KOPT-K1 (cell line): ENCODE results near the gene VPREB1.

ENCODE experiments used
- H3K27ac ChIP-seq: fragments of 200-600 bp; sonication (generic); 2 replicates; pipeline ENCODE4 v1.5.1; 2016; ENCODE audit warnings: antibody characterized with exemption, mild to moderate bottlenecking, low read depth, low read length; ENCODE audit not compliant: poor library complexity, severe bottlenecking
- H3K36me3 ChIP-seq: fragments of 200-600 bp; sonication (generic); 2 replicates; pipeline ENCODE4 v1.5.1; 2017; ENCODE audit warnings: antibody characterized with exemption, mild to moderate bottlenecking, low read length, moderate library complexity; ENCODE audit not compliant: insufficient read depth
- H3K9me3 ChIP-seq: fragments of 200-600 bp; sonication (generic); 2 replicates; pipeline ENCODE4 v1.5.1; 2017; ENCODE audit warnings: antibody characterized with exemption, low read length, mild to moderate bottlenecking; ENCODE audit not compliant: insufficient read depth, poor library complexity, severe bottlenecking

VPREB1 gene, protein sequence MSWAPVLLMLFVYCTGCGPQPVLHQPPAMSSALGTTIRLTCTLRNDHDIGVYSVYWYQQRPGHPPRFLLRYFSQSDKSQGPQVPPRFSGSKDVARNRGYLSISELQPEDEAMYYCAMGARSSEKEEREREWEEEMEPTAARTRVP

DNA sequence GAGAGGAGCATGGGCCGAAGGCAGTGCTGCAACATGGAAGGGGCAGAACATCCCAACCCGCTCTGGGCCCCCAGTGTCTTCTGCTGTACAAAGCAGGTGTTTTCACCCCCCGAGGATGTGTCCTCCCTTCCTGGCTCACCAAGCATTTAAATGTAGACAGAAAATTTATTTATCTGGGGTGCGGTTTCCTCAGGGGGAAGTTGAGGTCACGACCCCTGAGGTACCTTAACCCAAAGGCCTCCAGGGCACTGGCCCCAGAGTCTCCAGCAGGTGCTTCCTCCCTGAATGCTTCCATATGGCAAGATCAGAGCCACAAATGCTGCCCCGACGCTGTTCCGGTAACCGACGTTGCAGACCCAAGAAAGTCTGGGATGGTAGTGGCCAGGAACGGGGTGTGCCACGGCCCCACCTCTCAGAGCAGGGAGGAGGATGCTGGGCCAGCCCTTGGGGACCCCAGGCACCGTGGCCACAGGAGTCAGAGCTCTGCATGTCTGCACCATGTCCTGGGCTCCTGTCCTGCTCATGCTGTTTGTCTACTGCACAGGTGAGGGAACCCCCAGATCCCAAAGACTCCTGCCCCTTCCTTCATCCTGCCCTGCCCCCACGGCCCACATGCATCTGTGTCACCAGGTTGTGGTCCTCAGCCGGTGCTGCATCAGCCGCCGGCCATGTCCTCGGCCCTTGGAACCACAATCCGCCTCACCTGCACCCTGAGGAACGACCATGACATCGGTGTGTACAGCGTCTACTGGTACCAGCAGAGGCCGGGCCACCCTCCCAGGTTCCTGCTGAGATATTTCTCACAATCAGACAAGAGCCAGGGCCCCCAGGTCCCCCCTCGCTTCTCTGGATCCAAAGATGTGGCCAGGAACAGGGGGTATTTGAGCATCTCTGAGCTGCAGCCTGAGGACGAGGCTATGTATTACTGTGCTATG is at the start of gene VPREB1:
Gene VPREB1, plus strand, starts transcription at position 471 of the 935 bp plus-strand sequence. Its CDS starts 28 bp downstream, at position 499.
- Histone ChIP-seq H3K27ac (peak within 1 kb of the TSS; percentile 97), H3K9me3 (no peaks in the 10 kb centered on the region)

GRCh38 chr22:22194931-22195264 is 49.7 kb upstream of the VPREB1 start:
- H3K36me3 ChIP-seq = no peaks in the 10 kb centered on the region
- no peak overlapping the region for H3K27ac ChIP-seq
- H3K9me3 ChIP-seq = no peaks in the 10 kb centered on the region

More for the DNA sequence above, at the start of gene VPREB1:
- H3K36me3 ChIP-seq = no peaks in the 10 kb centered on the region

DNA sequence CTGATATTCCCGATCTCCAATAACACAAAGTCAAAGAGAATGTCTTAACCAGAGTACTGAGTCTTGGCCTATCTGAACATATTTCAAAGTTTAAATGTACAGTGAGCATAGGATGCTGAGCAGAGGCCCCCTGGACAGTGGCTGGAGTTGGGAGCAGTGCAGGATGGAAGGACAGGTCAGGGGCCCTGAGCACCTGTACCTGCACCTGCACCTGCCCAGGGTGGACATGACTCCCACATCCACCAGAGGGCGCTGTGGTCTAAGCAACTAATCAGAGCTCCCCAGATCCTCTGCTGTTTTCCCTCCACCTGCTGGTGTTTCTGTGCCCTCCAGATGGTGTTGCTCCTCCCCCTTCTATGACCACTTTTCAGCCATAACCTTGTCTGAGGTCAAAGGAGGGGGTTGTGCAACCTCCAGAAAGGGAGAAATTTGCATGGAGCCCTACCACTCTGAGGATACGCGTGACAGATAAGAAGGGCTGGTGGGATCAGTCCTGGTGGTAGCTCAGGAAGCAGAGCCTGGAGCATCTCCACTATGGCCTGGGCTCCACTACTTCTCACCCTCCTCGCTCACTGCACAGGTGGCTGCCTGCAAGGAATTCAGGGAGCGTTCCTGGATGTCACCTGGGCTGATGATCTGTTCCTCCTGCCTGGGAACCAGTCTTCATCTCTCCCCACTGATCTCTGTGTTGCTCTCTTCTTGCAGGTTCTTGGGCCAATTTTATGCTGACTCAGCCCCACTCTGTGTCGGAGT is 49.1 kb upstream of the VPREB1 start:
- no peaks in the 10 kb centered on the region for H3K9me3 ChIP-seq
- no peak overlapping the region for H3K27ac ChIP-seq
- H3K36me3 ChIP-seq = no peaks in the 10 kb centered on the region

DNA sequence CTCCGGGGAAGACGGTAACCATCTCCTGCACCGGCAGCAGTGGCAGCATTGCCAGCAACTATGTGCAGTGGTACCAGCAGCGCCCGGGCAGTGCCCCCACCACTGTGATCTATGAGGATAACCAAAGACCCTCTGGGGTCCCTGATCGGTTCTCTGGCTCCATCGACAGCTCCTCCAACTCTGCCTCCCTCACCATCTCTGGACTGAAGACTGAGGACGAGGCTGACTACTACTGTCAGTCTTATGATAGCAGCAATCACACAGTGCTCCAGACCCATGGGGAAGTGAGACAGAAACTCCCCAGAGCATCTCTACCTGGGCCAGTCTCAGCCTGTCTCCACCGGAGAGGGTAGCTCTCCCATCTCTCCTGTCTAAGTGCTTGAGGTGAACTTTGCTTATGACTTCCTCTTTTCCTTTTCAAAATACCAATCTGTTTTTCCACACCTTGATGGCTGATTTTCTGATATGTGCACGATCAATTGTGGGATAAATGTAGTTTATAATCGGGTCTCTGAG is 48.5 kb upstream of the VPREB1 start:
- H3K27ac ChIP-seq = no peak overlapping the region
- H3K9me3 ChIP-seq = no peaks in the 10 kb centered on the region
- no peaks in the 10 kb centered on the region for H3K36me3 ChIP-seq

- H3K9me3 ChIP-seq = no peaks in the 10 kb centered on the region
- no peak overlapping the region for H3K27ac ChIP-seq
- no peaks in the 10 kb centered on the region for H3K36me3 ChIP-seq
These were observed 47.6 kb upstream of the VPREB1 start for GRCh38 chr22:22196833-22197477.

DNA sequence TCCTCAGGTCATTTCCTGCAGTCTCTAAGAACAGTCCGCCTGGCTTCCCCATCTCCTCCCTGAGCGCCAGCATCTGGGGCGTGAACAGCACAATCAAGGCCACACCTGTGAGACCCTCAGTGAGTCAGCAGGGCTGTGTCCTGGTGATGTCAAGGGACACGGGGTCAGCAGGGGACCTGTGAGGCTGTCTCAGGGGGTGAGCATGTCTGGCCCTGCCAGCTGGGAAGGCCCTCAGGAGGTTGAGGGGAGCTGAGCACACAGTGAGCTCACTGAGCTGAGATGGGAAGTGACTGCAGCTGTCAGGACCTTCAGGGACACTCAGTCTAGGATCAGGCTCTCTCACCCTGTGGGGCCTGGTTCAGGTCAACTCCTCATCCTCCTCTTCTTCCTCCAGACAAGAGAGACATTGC is 46.6 kb upstream of the VPREB1 start:
- Histone ChIP-seq H3K27ac (no peak overlapping the region), H3K9me3 (no peaks in the 10 kb centered on the region), H3K36me3 (no peaks in the 10 kb centered on the region)

DNA sequence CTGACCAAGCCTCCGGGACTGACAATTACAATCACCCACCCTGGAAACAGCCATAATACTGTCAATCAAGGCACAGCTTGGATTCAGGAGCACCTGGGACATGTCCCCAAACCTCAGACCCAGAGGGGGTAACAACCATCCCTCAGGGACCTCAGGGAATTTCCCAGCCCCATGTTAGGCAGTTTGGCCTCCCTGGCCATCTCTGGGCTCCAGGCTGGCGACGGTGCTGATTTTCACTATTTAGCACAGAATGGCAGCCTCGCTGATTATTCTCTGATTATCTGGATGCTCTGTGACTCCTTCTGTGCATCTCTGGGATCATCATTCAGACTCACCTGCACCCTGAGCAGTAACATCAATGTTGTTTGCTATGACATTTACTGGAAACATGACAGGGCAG is 45.8 kb upstream of the VPREB1 start:
- no peaks in the 10 kb centered on the region for H3K9me3 ChIP-seq
- H3K27ac ChIP-seq = no peak overlapping the region
- no peaks in the 10 kb centered on the region for H3K36me3 ChIP-seq

DNA sequence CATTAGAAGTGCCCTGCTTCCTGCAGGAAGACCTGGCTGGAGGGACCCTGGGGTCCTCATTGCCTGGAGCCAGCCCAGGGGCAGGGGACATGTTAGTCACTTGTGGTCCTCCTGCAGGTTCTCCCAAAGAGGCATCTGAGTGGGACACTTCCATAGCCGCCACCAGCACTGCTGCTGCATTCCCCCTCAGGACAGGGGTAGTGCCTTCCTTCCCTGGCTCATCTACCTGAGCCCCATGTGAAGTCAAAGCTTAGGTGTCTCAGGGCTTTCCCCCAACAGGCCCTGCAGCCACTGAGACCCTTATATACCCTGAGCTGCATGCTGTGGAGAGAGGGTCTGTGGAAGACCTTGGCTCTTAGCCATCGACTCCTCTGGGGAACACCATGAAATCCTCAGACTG is 45.0 kb upstream of the VPREB1 start:
- no peak overlapping the region for H3K27ac ChIP-seq

GRCh38 chr22:22200569-22201184 is 43.9 kb upstream of the VPREB1 start:
- Histone ChIP-seq H3K9me3 (no peaks in the 10 kb centered on the region), H3K27ac (peak overlapping the region; percentile 51), H3K36me3 (no peaks in the 10 kb centered on the region)

More for the DNA sequence above, 45.0 kb upstream of the VPREB1 start:
- no peaks in the 10 kb centered on the region for H3K36me3 ChIP-seq
- H3K9me3 ChIP-seq = no peaks in the 10 kb centered on the region

- peak overlapping the region; percentile 51 for H3K27ac ChIP-seq
- no peaks in the 10 kb centered on the region for H3K36me3 ChIP-seq
- H3K9me3 ChIP-seq = no peaks in the 10 kb centered on the region
These were observed 43.2 kb upstream of the VPREB1 start for GRCh38 chr22:22201185-22201929.

GRCh38 chr22:22201930-22202343 is 42.6 kb upstream of the VPREB1 start:
- no peaks in the 10 kb centered on the region for H3K36me3 ChIP-seq
- H3K9me3 ChIP-seq = no peaks in the 10 kb centered on the region
- H3K27ac ChIP-seq = peak overlapping the region; percentile 51

GRCh38 chr22:22203048-22203971 is 41.3 kb upstream of the VPREB1 start:
- H3K9me3 ChIP-seq = no peaks in the 10 kb centered on the region
- H3K36me3 ChIP-seq = no peaks in the 10 kb centered on the region
- H3K27ac ChIP-seq = no peak overlapping the region
